HEK293 (cell line): ENCODE measurements around the gene SMURF2.

ENCODE experiments used
- BCL6B ChIP-seq: fragments of 450-650 bp; formaldehyde crosslinking; IDR thresholded peaks from 2 replicates; pipeline ENCODE4 v1.5.1; 2017; ENCODE audit warnings: missing biosample characterization, missing genetic modification characterization
- EGR2 ChIP-seq: fragments of 450-650 bp; formaldehyde crosslinking; IDR thresholded peaks from 2 replicates; pipeline ENCODE4 v1.5.1; 2016; ENCODE audit warnings: low read depth, missing biosample characterization, missing genetic modification characterization
- GLI2 ChIP-seq: fragments of 450-650 bp; formaldehyde crosslinking; IDR thresholded peaks from 2 replicates; pipeline ENCODE4; 2017; ENCODE audit warnings: missing biosample characterization, missing genetic modification characterization, low read depth, borderline replicate concordance
- GLIS2 ChIP-seq: fragments of 450-650 bp; formaldehyde crosslinking; IDR thresholded peaks from 2 replicates; pipeline ENCODE4 v1.5.1; 2016; ENCODE audit warnings: missing biosample characterization, missing genetic modification characterization
- HOXD13 ChIP-seq: sonication (generic); formaldehyde crosslinking; IDR thresholded peaks from 2 replicates; pipeline ENCODE4 v1.8.0; 2022; ENCODE audit warnings: missing genetic modification reagents, borderline replicate concordance
- KLF16 ChIP-seq: fragments of 450-650 bp; formaldehyde crosslinking; IDR thresholded peaks from 2 replicates; pipeline ENCODE4 v1.5.1; 2017; ENCODE audit warnings: missing biosample characterization, missing genetic modification characterization
- MEIS1 ChIP-seq: sonication (generic); formaldehyde crosslinking; IDR thresholded peaks from 2 replicates; pipeline ENCODE4 v1.8.1; 2022; ENCODE audit warnings: missing genetic modification reagents, mild to moderate bottlenecking, borderline replicate concordance
- OSR2 ChIP-seq: fragments of 450-650 bp; formaldehyde crosslinking; IDR thresholded peaks from 2 replicates; pipeline ENCODE4 v1.5.1; 2016; ENCODE audit warnings: missing biosample characterization, missing genetic modification characterization
- PATZ1 ChIP-seq: fragments of 450-650 bp; formaldehyde crosslinking; IDR thresholded peaks from 2 replicates; pipeline ENCODE4 v1.5.1; 2016; ENCODE audit warnings: missing biosample characterization, missing genetic modification characterization
- PBX3 ChIP-seq: sonication (generic); formaldehyde crosslinking; IDR thresholded peaks from 2 replicates; pipeline ENCODE4 v1.8.1; 2022; ENCODE audit warnings: mild to moderate bottlenecking, moderate library complexity, missing genetic modification reagents
- RBAK ChIP-seq: fragments of 450-650 bp; formaldehyde crosslinking; IDR thresholded peaks from 2 replicates; pipeline ENCODE4 v1.5.1; 2016; ENCODE audit warnings: missing biosample characterization, missing genetic modification characterization
- SETDB1 ChIP-seq: IDR thresholded peaks from one replicate; pipeline ENCODE4 v1.6.1; 2017; ENCODE audit warnings: mild to moderate bottlenecking, low read length, moderate library complexity, mixed read lengths; ENCODE audit not compliant: insufficient read length
- SP2 ChIP-seq: fragments of 450-650 bp; formaldehyde crosslinking; IDR thresholded peaks from 2 replicates; pipeline ENCODE4 v1.5.1; 2016; ENCODE audit warnings: missing biosample characterization, missing genetic modification characterization
- SP7 ChIP-seq: fragments of 450-650 bp; formaldehyde crosslinking; IDR thresholded peaks from 2 replicates; pipeline ENCODE4 v1.5.1; 2016; ENCODE audit warnings: missing biosample characterization, missing genetic modification characterization
- TCF7L2 ChIP-seq: IDR thresholded peaks from 2 replicates; pipeline ENCODE4 v1.6.1; 2011; ENCODE audit warnings: low read depth, mild to moderate bottlenecking, inconsistent platforms, low read length, moderate library complexity, borderline replicate concordance
- ZBTB1 ChIP-seq: fragments of 450-650 bp; formaldehyde crosslinking; IDR thresholded peaks from 2 replicates; pipeline ENCODE4 v1.5.1; 2016; ENCODE audit warnings: missing biosample characterization, missing genetic modification characterization
- ZBTB7A ChIP-seq: fragments of 450-650 bp; formaldehyde crosslinking; IDR thresholded peaks from 2 replicates; pipeline ENCODE4 v1.5.1; 2016; ENCODE audit warnings: low read depth, missing biosample characterization, missing genetic modification characterization
- ZFP3 ChIP-seq: fragments of 450-650 bp; formaldehyde crosslinking; IDR thresholded peaks from 2 replicates; pipeline ENCODE4 v1.5.1; 2016; ENCODE audit warnings: low read depth, missing biosample characterization, missing genetic modification characterization
- ZFP37 ChIP-seq: fragments of 450-650 bp; formaldehyde crosslinking; IDR thresholded peaks from 2 replicates; pipeline ENCODE4 v1.5.1; 2016; ENCODE audit warnings: missing biosample characterization, missing genetic modification characterization
- ZIC2 ChIP-seq: fragments of 450-650 bp; formaldehyde crosslinking; IDR thresholded peaks from 2 replicates; pipeline ENCODE4 v1.5.1; 2016; ENCODE audit warnings: missing biosample characterization, missing genetic modification characterization
- ZNF248 ChIP-seq: fragments of 450-650 bp; formaldehyde crosslinking; IDR thresholded peaks from 2 replicates; pipeline ENCODE4 v1.5.1; 2017; ENCODE audit warnings: missing biosample characterization, missing genetic modification characterization
- ZNF354C ChIP-seq: fragments of 450-650 bp; formaldehyde crosslinking; IDR thresholded peaks from 2 replicates; pipeline ENCODE4 v1.5.1; 2016; ENCODE audit warnings: missing biosample characterization, missing genetic modification characterization, low read depth, borderline replicate concordance
- ZNF416 ChIP-seq: fragments of 450-650 bp; formaldehyde crosslinking; IDR thresholded peaks from 2 replicates; pipeline ENCODE4 v1.5.1; 2016; ENCODE audit warnings: missing biosample characterization, missing genetic modification characterization
- ZNF433 ChIP-seq: fragments of 450-650 bp; formaldehyde crosslinking; IDR thresholded peaks from 2 replicates; pipeline ENCODE4 v1.5.1; 2016; ENCODE audit warnings: missing biosample characterization, missing genetic modification characterization, low read depth
- ZNF513 ChIP-seq: fragments of 450-650 bp; IDR thresholded peaks from 2 replicates; pipeline ENCODE4 v1.5.1; 2018; ENCODE audit warnings: missing biosample characterization, missing genetic modification characterization
- ZNF548 ChIP-seq: fragments of 450-650 bp; formaldehyde crosslinking; IDR thresholded peaks from 2 replicates; pipeline ENCODE4 v1.5.1; 2016; ENCODE audit warnings: missing biosample characterization, missing genetic modification characterization
- ZNF571 ChIP-seq: fragments of 450-650 bp; formaldehyde crosslinking; IDR thresholded peaks from 2 replicates; pipeline ENCODE4 v1.5.0; 2017; ENCODE audit warnings: missing biosample characterization, missing genetic modification characterization
- ZNF624 ChIP-seq: fragments of 450-650 bp; formaldehyde crosslinking; IDR thresholded peaks from 2 replicates; pipeline ENCODE4 v1.5.1; 2017; ENCODE audit warnings: missing biosample characterization, missing genetic modification characterization
- ZNF626 ChIP-seq: fragments of 450-650 bp; sonication (Bioruptor Pico); formaldehyde crosslinking; IDR thresholded peaks from 2 replicates; pipeline ENCODE4 v1.5.1; 2018; ENCODE audit warnings: missing biosample characterization, missing genetic modification characterization, inconsistent platforms
- ZNF629 ChIP-seq: fragments of 450-650 bp; formaldehyde crosslinking; IDR thresholded peaks from 2 replicates; pipeline ENCODE4 v1.5.1; 2017; ENCODE audit warnings: missing biosample characterization, missing genetic modification characterization
- ZNF677 ChIP-seq: fragments of 450-650 bp; IDR thresholded peaks from 2 replicates; pipeline ENCODE4 v1.5.0; 2018; ENCODE audit warnings: missing biosample characterization, mild to moderate bottlenecking, missing genetic modification characterization, moderate library complexity
- ZNF776 ChIP-seq: fragments of 450-650 bp; formaldehyde crosslinking; IDR thresholded peaks from 2 replicates; pipeline ENCODE4 v1.5.0; 2017; ENCODE audit warnings: missing biosample characterization, missing genetic modification characterization, borderline replicate concordance
- ZNF777 ChIP-seq: fragments of 450-650 bp; formaldehyde crosslinking; IDR thresholded peaks from 2 replicates; pipeline ENCODE4 v1.5.1; 2017; ENCODE audit warnings: missing biosample characterization, missing genetic modification characterization, borderline replicate concordance
- ZSCAN5A ChIP-seq: fragments of 450-650 bp; formaldehyde crosslinking; IDR thresholded peaks from 2 replicates; pipeline ENCODE4 v1.5.1; 2016; ENCODE audit warnings: missing biosample characterization, missing genetic modification characterization

Gene SMURF2

GRCh38 chr17:64505340-64506200 lies 156.5 kb downstream of the SMURF2 start (continued):
- TF ChIP-seq ZSCAN5A (tag by site-specific recombination) (no peak), ZBTB1 (tag by site-specific recombination) (no peak), ZBTB7A (tag by site-specific recombination) (no peak), HOXD13 (CRISPR knock-in tag) (no peak), ZNF777 (no peak), ZFP3 (tag by site-specific recombination) (peak; percentile 52; the same call in 1 of the 2 replicates), ZNF571 (no peak), ZNF354C (tag by site-specific recombination) (no peak), GLI2 (no peak), ZNF416 (tag by site-specific recombination) (no peak), PBX3 (CRISPR knock-in tag) (0 out of 2 replicates have a peak, but pooled peaks have one; percentile 18), ZNF248 (no peak), GLIS2 (tag by site-specific recombination) (no peak), ZNF626 (no peak), EGR2 (tag by site-specific recombination) (no peak), ZNF513 (tag by site-specific recombination) (no peak; the same call in 1 of the 2 replicates), ZNF629 (0 out of 2 replicates have a peak, but pooled peaks have one; percentile 9), ZIC2 (tag by site-specific recombination) (no peak), KLF16 (tag by site-specific recombination) (peak; percentile 73; the same call in 1 of the 2 replicates), ZNF548 (no peak), ZNF677 (tag by site-specific recombination) (no peak), OSR2 (tag by site-specific recombination) (no peak), ZNF776 (no peak), MEIS1 (no peak), SP2 (tag by site-specific recombination) (peak; percentile 55), SETDB1 (no peak), TCF7L2 (no peak; the same call in 1 of the 2 replicates), ZNF624 (tag by site-specific recombination) (no peak), SP7 (peak; percentile 29; the same call in 1 of the 2 replicates), PATZ1 (tag by site-specific recombination) (peak; percentile 42; the same call in 1 of the 2 replicates), ZNF433 (no peak), ZFP37 (peak; percentile 94), BCL6B (tag by site-specific recombination) (no peak), RBAK (tag by site-specific recombination) (no peak)
